ENCODE results near the gene HMX1. TPM values are rescaled to one million over a fixed set of nuclear protein-coding genes. Genes with fewer than 3 reads are reported as not detected.
A peak's percentile ranks its signal among the peaks of the same experiment; 100 is the strongest.

HMX1 gene
- not detected for polyA plus RNA-seq (ENCODE audit: insufficient read length in 3 of 3)
- long read RNA-seq, donor 1: 0 reads
- long read RNA-seq, donor 2, partial matches to known transcripts: 0 of 1 reads
- long read RNA-seq, donor 2, other reads (novel, unspliced or antisense): 0 of 1 reads
- long read RNA-seq, donor 3: 0 reads
- long read RNA-seq, donor 4: 0 reads
- long read RNA-seq, donor 5: 0 reads
- long read RNA-seq, donor 6: 0 reads
- long read RNA-seq, donor 7: 0 reads
- long read RNA-seq, donor 8: 0 reads
- long read RNA-seq, donor 9: 0 reads
- long read RNA-seq, donor 10: 0 reads
- long read RNA-seq, donor 11: 0 reads
- long read RNA-seq, donor 12: 0 reads
- long read RNA-seq, donor 13: 0 reads
- long read RNA-seq, donor 14: 0 reads
- long read RNA-seq, donor 15: 0 reads
- long read RNA-seq, donor 16: 0 reads

GRCh38 chr4:8871417-8872401, at the start of gene HMX1:
TSS of gene HMX1 (minus strand) at chr4:8871839. CDS start at chr4:8871614, 225 bp downstream.
- DNase-seq (ENCODE audit: extremely low read depth in 1 of 11, low read depth in 9 of 11, low spot score in 4 of 11): peak in 1 of 11 donors; percentile 35

GRCh38 chr4:8920969-8921368, 49.3 kb upstream of the HMX1 start:
- DNase-seq (ENCODE audit: extremely low read depth in 1 of 11, low read depth in 9 of 11, low spot score in 4 of 11): no peak

- no peak for DNase-seq (ENCODE audit: extremely low read depth in 1 of 11, low read depth in 9 of 11, low spot score in 4 of 11)
Measured at GRCh38 chr4:8920289-8920965, 48.8 kb upstream of the HMX1 start.

- DNase-seq (ENCODE audit: extremely low read depth in 1 of 11, low read depth in 9 of 11, low spot score in 4 of 11): no peak
Measured at GRCh38 chr4:8919651-8920288, 48.1 kb upstream of the HMX1 start.

- peak in 7 of 11 donors; percentile 33 to 53 (median 44) for DNase-seq (ENCODE audit: extremely low read depth in 1 of 11, low read depth in 9 of 11, low spot score in 4 of 11)
Measured at GRCh38 chr4:8917868-8918783, 46.5 kb upstream of the HMX1 start.

- DNase-seq (ENCODE audit: extremely low read depth in 1 of 11, low read depth in 9 of 11, low spot score in 4 of 11): no peak
Measured at GRCh38 chr4:8917321-8917811, 45.7 kb upstream of the HMX1 start.

- no peak for DNase-seq (ENCODE audit: extremely low read depth in 1 of 11, low read depth in 9 of 11, low spot score in 4 of 11)
Measured at GRCh38 chr4:8916906-8917305, 45.3 kb upstream of the HMX1 start.

- DNase-seq (ENCODE audit: extremely low read depth in 1 of 11, low read depth in 9 of 11, low spot score in 4 of 11): no peak
Measured at GRCh38 chr4:8916351-8916885, 44.8 kb upstream of the HMX1 start.

GRCh38 chr4:8915201-8916200, 43.9 kb upstream of the HMX1 start:
- no peak for DNase-seq (ENCODE audit: extremely low read depth in 1 of 11, low read depth in 9 of 11, low spot score in 4 of 11)

GRCh38 chr4:8914461-8915171, 43.0 kb upstream of the HMX1 start:
- DNase-seq (ENCODE audit: extremely low read depth in 1 of 11, low read depth in 9 of 11, low spot score in 4 of 11): no peak

- DNase-seq (ENCODE audit: extremely low read depth in 1 of 11, low read depth in 9 of 11, low spot score in 4 of 11): no peak
Measured at GRCh38 chr4:8913858-8914460, 42.3 kb upstream of the HMX1 start.

- no peak for DNase-seq (ENCODE audit: extremely low read depth in 1 of 11, low read depth in 9 of 11, low spot score in 4 of 11)
Measured at GRCh38 chr4:8913121-8913857, 41.6 kb upstream of the HMX1 start.

GRCh38 chr4:8912506-8912905, 40.9 kb upstream of the HMX1 start:
- DNase-seq (ENCODE audit: extremely low read depth in 1 of 11, low read depth in 9 of 11, low spot score in 4 of 11): no peak

- no peak for DNase-seq (ENCODE audit: extremely low read depth in 1 of 11, low read depth in 9 of 11, low spot score in 4 of 11)
Measured at GRCh38 chr4:8912089-8912455, 40.4 kb upstream of the HMX1 start.
